Coronary artery (tissue), 2 donors: ENCODE measurements around the gene TNS1.

Experiments used
- DNase-seq: peaks from one replicate; pipeline ENCODE4 v3.0.0-alpha.2; 2017; ENCODE audit warnings: low spot score
- H3K27ac ChIP-seq, 2 donors: fragments of 200-600 bp; sonication (generic); one replicate each; pipeline ENCODE4 v1.5.1; 2016 to 2019
- H3K4me3 ChIP-seq: fragments of 200-600 bp; sonication (generic); 2 replicates; pipeline ENCODE4 v1.5.1; 2016; ENCODE audit warnings: mild to moderate bottlenecking, moderate library complexity
- TF ChIP-seq, protein P1 (sequence below): fragments of 200-600 bp; sonication (generic); IDR thresholded peaks from one replicate; pipeline ENCODE4 v1.5.1; 2019; ENCODE audit warnings: antibody characterized with exemption

Gene TNS1

DNA sequence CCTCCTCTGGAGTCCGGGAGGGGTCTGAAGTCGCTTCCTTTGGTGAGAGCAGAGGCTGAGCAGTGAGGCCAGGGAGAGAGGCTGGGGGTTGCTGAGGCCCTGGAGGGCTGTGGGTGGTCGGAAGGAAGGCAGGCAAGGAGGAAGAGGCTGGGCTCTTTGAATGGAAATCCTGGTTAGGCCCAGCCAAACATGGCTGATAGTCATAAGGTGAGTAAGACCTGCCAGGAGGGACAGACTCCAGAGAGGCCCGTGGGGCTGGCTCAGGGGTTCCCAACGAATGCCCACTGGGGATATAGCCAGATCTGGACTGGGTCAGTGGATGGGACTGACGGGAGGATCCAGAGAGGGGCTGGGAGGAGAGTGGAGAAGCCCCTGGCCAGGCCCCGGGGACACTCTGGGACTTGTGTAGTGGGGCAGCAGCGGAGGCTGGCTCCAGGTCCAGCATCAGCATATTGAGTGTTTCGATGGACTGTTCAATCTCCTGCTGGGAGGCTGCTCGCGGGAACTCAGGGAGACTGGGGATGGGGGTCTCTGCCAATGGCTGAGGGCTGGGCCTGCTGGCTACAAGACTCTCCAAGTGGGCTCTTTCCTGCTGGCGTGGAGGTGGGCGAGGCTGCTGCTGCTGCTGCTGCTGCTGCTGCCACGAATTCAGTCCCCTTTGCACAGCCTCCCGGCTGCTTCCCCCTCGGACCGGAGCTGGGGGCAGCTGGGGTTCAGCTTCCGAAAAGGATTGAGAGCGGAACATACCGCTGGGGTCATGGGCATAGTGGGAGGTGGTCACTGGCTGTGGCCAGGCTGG is 155.0 kb downstream of the TNS1 start:
- peak overlapping the region; percentile 21 to 97 for H3K27ac ChIP-seq

DNA sequence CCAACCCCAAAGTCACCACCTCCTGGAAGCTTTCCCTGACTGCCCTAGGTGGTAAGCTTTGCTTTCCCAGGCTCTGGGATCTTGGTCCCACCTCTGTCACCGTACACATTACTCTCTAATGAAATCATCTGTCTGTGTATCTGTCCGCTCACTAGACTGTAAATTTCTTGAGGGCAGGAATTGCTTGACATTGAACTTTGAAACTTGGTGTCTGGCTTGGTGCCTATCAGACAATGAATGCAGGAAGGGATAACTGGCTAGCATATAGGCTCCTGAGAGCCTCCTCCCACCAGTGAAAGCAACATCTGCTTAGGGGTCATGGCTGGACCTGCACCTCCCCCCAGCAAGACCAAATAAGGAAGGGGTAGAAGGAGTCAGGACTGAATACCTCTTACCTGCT is 155.7 kb downstream of the TNS1 start:
- H3K27ac ChIP-seq = peak overlapping the region; percentile 21 to 97
- no peak for DNase-seq
- no peak overlapping the region for H3K4me3 ChIP-seq
- TF ChIP-seq, protein P1, sequence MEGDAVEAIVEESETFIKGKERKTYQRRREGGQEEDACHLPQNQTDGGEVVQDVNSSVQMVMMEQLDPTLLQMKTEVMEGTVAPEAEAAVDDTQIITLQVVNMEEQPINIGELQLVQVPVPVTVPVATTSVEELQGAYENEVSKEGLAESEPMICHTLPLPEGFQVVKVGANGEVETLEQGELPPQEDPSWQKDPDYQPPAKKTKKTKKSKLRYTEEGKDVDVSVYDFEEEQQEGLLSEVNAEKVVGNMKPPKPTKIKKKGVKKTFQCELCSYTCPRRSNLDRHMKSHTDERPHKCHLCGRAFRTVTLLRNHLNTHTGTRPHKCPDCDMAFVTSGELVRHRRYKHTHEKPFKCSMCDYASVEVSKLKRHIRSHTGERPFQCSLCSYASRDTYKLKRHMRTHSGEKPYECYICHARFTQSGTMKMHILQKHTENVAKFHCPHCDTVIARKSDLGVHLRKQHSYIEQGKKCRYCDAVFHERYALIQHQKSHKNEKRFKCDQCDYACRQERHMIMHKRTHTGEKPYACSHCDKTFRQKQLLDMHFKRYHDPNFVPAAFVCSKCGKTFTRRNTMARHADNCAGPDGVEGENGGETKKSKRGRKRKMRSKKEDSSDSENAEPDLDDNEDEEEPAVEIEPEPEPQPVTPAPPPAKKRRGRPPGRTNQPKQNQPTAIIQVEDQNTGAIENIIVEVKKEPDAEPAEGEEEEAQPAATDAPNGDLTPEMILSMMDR = no peak

More for the DNA sequence above, 155.0 kb downstream of the TNS1 start:
- no peak for DNase-seq
- H3K4me3 ChIP-seq = no peak overlapping the region
- TF ChIP-seq, protein P1 = no peak

DNA sequence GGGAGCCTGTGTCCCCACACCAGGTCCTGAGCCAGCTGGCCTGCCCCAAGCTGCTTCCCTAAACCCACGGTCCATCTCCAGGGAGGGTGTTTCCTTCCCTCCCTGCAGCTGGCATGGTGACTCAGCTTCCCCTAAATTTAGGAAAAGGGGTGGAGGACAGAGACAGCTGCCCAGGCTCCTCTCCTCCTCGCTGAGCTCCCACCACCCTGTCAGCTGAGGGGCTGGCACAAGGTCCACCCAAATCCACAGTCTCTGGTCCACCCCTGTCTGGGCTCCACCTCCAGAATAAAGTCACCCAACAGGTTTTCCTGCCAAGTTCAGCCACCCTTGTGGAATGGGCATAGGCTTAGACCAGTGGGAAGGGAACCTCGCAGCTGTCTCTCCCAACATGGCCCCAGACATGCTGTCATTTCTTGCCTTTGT is 156.5 kb downstream of the TNS1 start:
- Histone ChIP-seq H3K27ac (peak overlapping the region; percentile 21 to 97), H3K4me3 (no peak overlapping the region)
- DNase-seq = no peak
- TF ChIP-seq, protein P1 = no peak

DNA sequence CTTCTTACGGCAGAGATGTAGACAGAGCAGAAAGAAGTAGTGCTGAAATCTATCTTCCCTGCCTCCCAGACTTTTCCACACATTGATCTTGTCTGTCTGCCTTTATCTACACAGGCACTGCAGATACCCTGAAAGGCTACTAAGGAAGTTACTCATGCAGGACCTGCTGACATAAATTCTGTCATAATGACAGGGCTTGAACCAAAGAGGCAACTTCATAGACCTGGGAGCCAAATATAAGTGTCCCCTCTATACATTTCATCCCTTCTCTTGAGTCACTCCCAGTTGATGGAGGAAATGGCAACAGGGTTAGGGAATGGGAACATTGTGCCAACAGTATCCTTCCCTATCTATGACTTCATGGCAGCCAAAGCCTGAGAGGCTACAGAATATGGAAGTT is 157.5 kb downstream of the TNS1 start:
- Histone ChIP-seq H3K27ac (peak overlapping the region in 1 of 2 donors; percentile 97), H3K4me3 (peak overlapping the region; percentile 25)
- no peak for DNase-seq
- TF ChIP-seq, protein P1 = no peak

DNA sequence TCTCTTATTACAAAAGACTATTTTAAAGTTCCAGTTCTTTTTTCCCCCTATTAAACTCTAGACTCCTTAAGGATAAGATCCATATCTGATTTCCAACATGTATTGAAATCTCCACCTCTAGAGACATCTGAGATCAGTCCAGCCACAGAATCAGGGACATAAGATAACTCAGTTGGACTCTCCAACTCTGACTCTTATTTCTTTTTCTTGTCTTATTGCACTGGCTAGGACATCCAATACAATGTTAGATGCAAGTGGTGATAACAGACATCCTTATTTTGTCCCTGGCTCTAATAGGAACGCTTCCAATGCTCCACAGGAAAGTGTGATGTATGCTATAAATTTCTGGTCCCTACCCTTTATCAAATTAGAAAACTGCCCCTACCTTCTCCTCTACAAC is 158.1 kb downstream of the TNS1 start:
- TF ChIP-seq, protein P1 = no peak
- Histone ChIP-seq H3K27ac (peak overlapping the region in 1 of 2 donors; percentile 97), H3K4me3 (no peak overlapping the region)
- DNase-seq = no peak

DNA sequence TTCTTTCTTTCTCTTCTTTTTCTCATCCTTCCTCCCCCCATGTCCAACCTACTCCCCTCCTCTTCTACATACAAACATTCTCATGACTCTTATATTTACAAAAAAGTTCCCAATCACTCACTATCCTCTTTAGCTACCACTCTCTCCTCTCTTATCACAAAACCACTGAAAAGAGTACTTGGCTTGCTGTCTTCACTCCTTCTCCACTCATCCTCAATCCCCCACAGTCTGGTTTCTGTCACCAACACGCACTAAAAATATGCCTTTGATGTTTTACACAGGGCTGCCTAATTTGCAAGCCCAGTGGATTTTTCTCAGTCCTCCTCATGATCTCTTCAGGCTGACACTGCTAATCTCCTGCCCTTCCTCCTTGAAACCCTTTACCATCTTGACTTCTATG is 159.5 kb downstream of the TNS1 start:
- Histone ChIP-seq H3K27ac (peak overlapping the region; percentile 28 to 97), H3K4me3 (no peak overlapping the region)
- DNase-seq = no peak
- TF ChIP-seq, protein P1 = no peak

DNA sequence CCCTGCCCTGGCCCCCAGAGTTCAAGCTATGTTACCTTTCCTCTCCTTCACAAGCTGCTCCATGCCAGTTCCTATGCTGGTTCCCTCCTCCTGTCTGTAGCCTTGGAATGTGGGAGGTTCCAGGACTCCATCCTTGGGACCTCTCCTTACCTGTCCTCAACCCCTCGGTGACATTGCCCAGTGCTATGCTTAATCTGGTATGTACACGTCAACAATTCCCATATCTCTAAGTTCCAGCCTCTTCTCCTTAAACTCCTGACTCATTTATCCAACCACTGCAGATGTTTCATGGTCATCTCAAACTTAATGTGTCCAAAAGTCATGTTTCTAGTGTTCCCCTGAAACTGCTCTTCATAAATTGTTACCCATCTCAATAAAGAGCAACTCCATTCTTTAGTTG is 160.8 kb downstream of the TNS1 start:
- Histone ChIP-seq H3K4me3 (no peak overlapping the region), H3K27ac (peak overlapping the region; percentile 10 to 97)
- TF ChIP-seq, protein P1 = no peak
- DNase-seq = no peak
